K562 (cell line): ENCODE results near the gene OLFML2A.

Experiments used
- ATF3 ChIP-seq, 2 experiments: fragments of 450-650 bp in 1 of 2; sonication (generic) in 1 of 2; formaldehyde crosslinking in 1 of 2; IDR thresholded peaks in 1 of 2; conservative IDR thresholded peaks in 1 of 2; 2 replicates each; pipeline versions ENCODE4 v1.6.1 to v1.8.1; 2016 to 2023; ENCODE audit warnings: mild to moderate bottlenecking in 2 of 2, moderate library complexity in 2 of 2, inconsistent platforms in 1 of 2, missing genetic modification reagents in 1 of 2
- IRF9 ChIP-seq: fragments of 450-650 bp; IDR thresholded peaks from 2 replicates; pipeline ENCODE4 v1.6.1; 2016; ENCODE audit warnings: missing biosample characterization, missing genetic modification characterization
- MAFG ChIP-seq: fragments of 450-650 bp; conservative IDR thresholded peaks from 2 replicates; pipeline ENCODE4 v1.6.1; 2016; ENCODE audit warnings: missing genetic modification characterization, missing compliant biosample characterization
- POLR2A ChIP-seq: fragments of 450-650 bp; conservative IDR thresholded peaks from 2 replicates; pipeline ENCODE4 v1.6.1; 2016
- USF2 ChIP-seq: sonication (generic); formaldehyde crosslinking; IDR thresholded peaks from 2 replicates; pipeline ENCODE4 v1.5.0; 2020; ENCODE audit warnings: missing genetic modification reagents
- ZKSCAN8 ChIP-seq: fragments of 200-800 bp; sonication (Bioruptor generic); IDR thresholded peaks from 2 replicates; pipeline ENCODE4 v1.6.1; 2016; ENCODE audit warnings: missing genetic modification characterization, missing compliant biosample characterization

GRCh38 chr9:124846969-124847368, 70.0 kb downstream of the OLFML2A start:
- TF ChIP-seq ZKSCAN8 (CRISPR knock-in tag) = no peak
- no peak for TF ChIP-seq POLR2A
- TF ChIP-seq ATF3 (IDR thresholded peaks at IDR 0.05) = no peak
- TF ChIP-seq ATF3 (CRISPR knock-in tag; conservative IDR thresholded peaks at IDR 0.05) = no peak
- no peak for TF ChIP-seq IRF9 (tag)
- TF ChIP-seq MAFG (tag) = no peak
- no peak for TF ChIP-seq USF2 (CRISPR knock-in tag)
